HG03575 (cell line): ENCODE data around the gene BRI3.
"Not testable (repeated sequence)": the region's sequence is repeated elsewhere in the genome, so short reads cannot be mapped to it uniquely, and the experiment has no call there.

Experiments
- ATAC-seq: cut with Tn5 transposase; IDR thresholded peaks from one replicate; pipeline ENCODE4 v1.9.1; 2021; ENCODE audit not compliant: unreplicated experiment, insufficient number of reproducible peaks, low FRiP score; ENCODE audit errors: extremely low read depth

BRI3 gene

GRCh38 chr7:98303176-98303865 is 21.8 kb downstream of the BRI3 start:
- no peak for ATAC-seq

GRCh38 chr7:98303906-98304305 is 22.4 kb downstream of the BRI3 start:
- ATAC-seq, result no peak

- ATAC-seq, result no peak
These were observed 24.6 kb downstream of the BRI3 start for GRCh38 chr7:98305951-98306535.

- ATAC-seq, result no peak
These were observed 26.5 kb downstream of the BRI3 start for GRCh38 chr7:98307971-98308466.

- no peak for ATAC-seq
These were observed 28.1 kb downstream of the BRI3 start for GRCh38 chr7:98309566-98309965.

GRCh38 chr7:98312201-98312600 is 30.7 kb downstream of the BRI3 start:
- no peak for ATAC-seq

GRCh38 chr7:98314469-98314868 is 33.0 kb downstream of the BRI3 start:
- ATAC-seq, result no peak

- ATAC-seq, result no peak
These were observed 34.0 kb downstream of the BRI3 start for GRCh38 chr7:98315318-98315993.

GRCh38 chr7:98315994-98316527 is 34.6 kb downstream of the BRI3 start:
- not testable (repeated sequence) for ATAC-seq

GRCh38 chr7:98317366-98318040 is 36.0 kb downstream of the BRI3 start:
- no peak for ATAC-seq

GRCh38 chr7:98319176-98319575 is 37.7 kb downstream of the BRI3 start:
- no peak for ATAC-seq

GRCh38 chr7:98321301-98321700 is 39.8 kb downstream of the BRI3 start:
- no peak for ATAC-seq

- ATAC-seq, result no peak
These were observed 41.1 kb downstream of the BRI3 start for GRCh38 chr7:98322331-98323270.

- no peak for ATAC-seq
These were observed 42.3 kb downstream of the BRI3 start for GRCh38 chr7:98323597-98324322.

- no peak for ATAC-seq
These were observed 43.3 kb downstream of the BRI3 start for GRCh38 chr7:98324782-98325181.

GRCh38 chr7:98329100-98329790 is 47.8 kb downstream of the BRI3 start:
- ATAC-seq, result no peak

- ATAC-seq, result no peak
These were observed 48.4 kb downstream of the BRI3 start for GRCh38 chr7:98329791-98330373.
